IMR-90 (cell line): ENCODE data around the gene CCL20. TPM values are rescaled to one million over a fixed set of nuclear protein-coding genes. Genes with fewer than 3 reads are reported as not detected.

Source experiments
- ATAC-seq: fragments of 200-7000 bp; cut with Tn5 transposase; 2 replicates; pipeline ENCODE4 v1.9.1; 2020; ENCODE audit warnings: low read depth, mild to moderate bottlenecking, moderate library complexity
- BruUV-seq: library from RNA; stranded (reverse); fragments of 400-500 nt; replicated peaks from 2 replicates; lab custom pipeline; 2021; lab: Mats Ljungman, UMichigan
- CTCF ChIA-PET: fragments of 300-600 bp; formaldehyde crosslinking; extraction: SDS; loops from one replicate; lab custom pipeline; 2021; ENCODE audit warnings: antibody characterized with exemption; lab: Yijun Ruan, JAX
- POLR2A ChIA-PET: fragments of 300-600 bp; sonication (Branson Sonifier 250); formaldehyde crosslinking; loops from one replicate; lab custom pipeline; 2022; ENCODE audit warnings: antibody characterized with exemption; ENCODE audit not compliant: unreplicated experiment; lab: Charles Lee
- DNase-seq: peaks from one replicate; pipeline ENCODE4 v3.0.0; 2013
- H2AFZ ChIP-seq: replicated peaks from 2 replicates; pipeline ENCODE3; 2013; ENCODE audit warnings: low read length, mild to moderate bottlenecking; ENCODE audit not compliant: poor library complexity
- H2AK5ac ChIP-seq: 2 replicates; pipeline ENCODE4 v1.6.1; 2013; ENCODE audit warnings: low read depth, low read length, inconsistent platforms
- H2AK9ac ChIP-seq: replicated peaks from 2 replicates; pipeline ENCODE3; 2013; ENCODE audit warnings: mild to moderate bottlenecking, low read depth, low read length, moderate library complexity; ENCODE audit not compliant: poor library complexity
- H2BK120ac ChIP-seq: 2 replicates; pipeline ENCODE4 v1.6.1; 2013; ENCODE audit warnings: low read depth, low read length, inconsistent platforms
- H2BK15ac ChIP-seq: 3 replicates; pipeline ENCODE4 v1.6.1; 2013; ENCODE audit warnings: low read depth, low read length, inconsistent platforms
- H2BK20ac ChIP-seq: 2 replicates; pipeline ENCODE4 v1.6.1; 2013; ENCODE audit warnings: low read depth, mild to moderate bottlenecking, inconsistent platforms, low read length, moderate library complexity
- H2BK5ac ChIP-seq: 2 replicates; pipeline ENCODE4 v1.6.1; 2013; ENCODE audit warnings: mild to moderate bottlenecking, low read depth, low read length, inconsistent platforms; ENCODE audit not compliant: poor library complexity, severe bottlenecking
- H3K14ac ChIP-seq: replicated peaks from 2 replicates; pipeline ENCODE4 v1.6.1; 2013; ENCODE audit warnings: low read depth, low read length, inconsistent platforms
- H3K18ac ChIP-seq: 2 replicates; pipeline ENCODE4 v1.6.1; 2013; ENCODE audit warnings: low read depth, low read length, control low read depth
- H3K23ac ChIP-seq: 2 replicates; pipeline ENCODE4 v1.6.1; 2013; ENCODE audit warnings: low read depth, low read length, inconsistent platforms
- H3K27ac ChIP-seq: 2 replicates; pipeline ENCODE4 v1.5.1; 2013; ENCODE audit warnings: mild to moderate bottlenecking, control low read depth, low read length; ENCODE audit not compliant: insufficient read depth
- H3K27me3 ChIP-seq: 2 replicates; pipeline ENCODE4 v1.6.1; 2013; ENCODE audit warnings: low read length; ENCODE audit not compliant: control insufficient read depth, insufficient read depth
- H3K36me3 ChIP-seq: 2 replicates; pipeline ENCODE4 v1.6.1; 2013; ENCODE audit warnings: low read length, mixed read lengths; ENCODE audit not compliant: control insufficient read depth, insufficient read depth
- H3K4ac ChIP-seq: 2 replicates; pipeline ENCODE4 v1.6.1; 2013; ENCODE audit warnings: low read depth, low read length, inconsistent platforms
- H3K4me1 ChIP-seq: 2 replicates; pipeline ENCODE4 v1.6.1; 2013; ENCODE audit warnings: low read length, mixed read lengths; ENCODE audit not compliant: control insufficient read depth, insufficient read depth
- H3K4me2 ChIP-seq: 2 replicates; pipeline ENCODE4 v1.6.1; 2013; ENCODE audit warnings: low read depth, mild to moderate bottlenecking, control low read depth, low read length, moderate library complexity
- H3K4me3 ChIP-seq: 2 replicates; pipeline ENCODE4 v1.5.1; 2013; ENCODE audit warnings: low read depth, mild to moderate bottlenecking, control low read depth, low read length, moderate library complexity; ENCODE audit not compliant: insufficient read depth
- H3K56ac ChIP-seq: 2 replicates; pipeline ENCODE4 v1.6.1; 2013; ENCODE audit warnings: low read length, inconsistent platforms; ENCODE audit not compliant: insufficient read depth; ENCODE audit errors: extremely low read depth
- H3K79me1 ChIP-seq, 2 experiments: 2 replicates each; pipeline ENCODE4 v1.6.1; 2013; ENCODE audit warnings: low read length in 2 of 2, inconsistent platforms in 1 of 2, low read depth in 1 of 2
- H3K9ac ChIP-seq: 2 replicates; pipeline ENCODE4 v1.6.1; 2013; ENCODE audit warnings: low read depth, low read length, control low read depth
- H3K9me1 ChIP-seq: 2 replicates; pipeline ENCODE4 v1.6.1; 2013; ENCODE audit warnings: low read length, inconsistent platforms; ENCODE audit not compliant: insufficient read depth
- H3K9me3 ChIP-seq: 2 replicates; pipeline ENCODE4 v1.6.1; 2013; ENCODE audit warnings: low read length; ENCODE audit not compliant: control insufficient read depth, insufficient read depth
- H4K20me1 ChIP-seq: 2 replicates; pipeline ENCODE4 v1.6.1; 2013; ENCODE audit warnings: low read length, inconsistent platforms; ENCODE audit not compliant: insufficient read depth
- H4K5ac ChIP-seq: 2 replicates; pipeline ENCODE4 v1.6.1; 2013; ENCODE audit warnings: mild to moderate bottlenecking, low read depth, low read length, control low read depth
- H4K8ac ChIP-seq, 2 experiments: 2 replicates each; pipeline ENCODE4 v1.6.1; 2013; ENCODE audit warnings: low read depth in 2 of 2, low read length in 2 of 2, control low read depth in 1 of 2, inconsistent platforms in 1 of 2
- H4K91ac ChIP-seq: 2 replicates; pipeline ENCODE4 v1.6.1; 2013; ENCODE audit warnings: low read depth, low read length, inconsistent platforms; ENCODE audit not compliant: insufficient read depth
- CEBPB ChIP-seq: IDR thresholded peaks from 2 replicates; pipeline ENCODE4 v1.6.1; 2012; ENCODE audit warnings: low read depth, low read length, improper control_type of control experiment
- WGBS, 2 experiments: methylation state at CpG; one replicate each; pipeline versions ENCODE4 v1.1.5 to v1.1.7; 2013; ENCODE audit warnings: missing lambda C conversion rate in 2 of 2; ENCODE audit not compliant: insufficient read length in 1 of 2; ENCODE audit errors: extremely low coverage in 2 of 2; 5-methylcytosine and 5-hydroxymethylcytosine counted together
- dilution Hi-C: fragments of 300-500 bp; cut with HindIII; formaldehyde crosslinking; loops from one replicate; pipeline ENCODE4 v1.14.3; 2018; ENCODE audit warnings: low sequenced_read_pairs; ENCODE audit not compliant: unreplicated experiment
- in situ Hi-C: fragments of 300-500 bp; cut with MboI; formaldehyde crosslinking; loops from 3 replicates; pipeline ENCODE4 v1.14.3; 2019; ENCODE audit warnings: low sequenced_read_pairs, inconsistent platforms, mixed read lengths
- intact Hi-C: fragments of 100-400 bp; cut with micrococcal nuclease; formaldehyde crosslinking; loops from 2 replicates; pipeline ENCODE4 v1.10.0; 2022
- polyA plus RNA-seq, 3 experiments: library from polyadenylated mRNA; depleted of rRNA; stranded (reverse); fragments of >200 nt; gene quantifications; 2 replicates each; pipeline ENCODE4 v1.2.3, GENCODE V29; 2012; ENCODE audit warnings: low replicate concordance in 1 of 3
- total RNA-seq: library from RNA; depleted of rRNA; stranded (reverse); fragments of >200 nt; gene quantifications from 2 replicates; pipeline ENCODE4 v1.2.3, GENCODE V29; 2012

CCL20 gene
- total and polyA plus RNA-seq, 2 of the 4 experiments (the other 2 are of a cell fraction): not detected

DNA sequence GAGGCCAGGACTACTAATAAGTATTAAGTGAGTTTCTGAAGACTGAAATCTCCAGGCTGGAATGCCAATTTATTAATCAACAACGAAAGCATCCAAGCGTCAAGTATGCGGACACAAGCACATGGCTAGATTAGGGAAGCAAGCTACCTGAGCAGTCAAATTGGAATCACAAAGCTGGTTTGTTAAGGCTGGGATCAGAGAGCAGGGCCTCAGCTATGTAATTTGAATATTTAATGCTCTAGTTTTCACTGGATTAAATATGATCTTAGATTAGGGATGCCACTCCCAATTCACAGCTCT lies 5.7 kb downstream of the CCL20 start:
- Histone ChIP-seq H3K27me3 (no peaks in the 10 kb centered on the region), H3K79me1 (no peaks in the 10 kb centered on the region), H4K91ac (peak overlapping the region; percentile 87), H2BK15ac (peak overlapping the region; percentile 87), H3K9me1 (peaks cover 14% of the 10 kb centered on the region), H3K36me3 (no peaks in the 10 kb centered on the region), H4K8ac (peak overlapping the region; percentile 32 to 85; a peak in 3 of 4 replicates), H4K5ac (peak overlapping the region; percentile 49; the same call in 1 of the 2 replicates), H3K56ac (0 out of 2 replicates have a peak overlapping the region, but pooled peaks have one; percentile 51), H2AK9ac (no peak overlapping the region), H3K4me2 (no peak overlapping the region), H2BK120ac (peak overlapping the region; percentile 88), H2AFZ (no peak overlapping the region), H3K9me3 (no peaks in the 10 kb centered on the region), H2AK5ac (peak overlapping the region; percentile 91), H2BK5ac (peak overlapping the region; percentile 62), H3K14ac (peak overlapping the region; percentile 50), H4K20me1 (0 out of 2 replicates have a peak, but pooled peaks cover 4% of the 10 kb centered on the region), H2BK20ac (peak overlapping the region; percentile 69), H3K18ac (no peak overlapping the region), H3K4me1 (peaks cover 3% of the 10 kb centered on the region; the same call in 1 of the 2 replicates), H3K23ac (0 out of 2 replicates have a peak overlapping the region, but pooled peaks have one; percentile 20), H3K9ac (no peak overlapping the region; the same call in 1 of the 2 replicates), H3K4ac (peak overlapping the region; percentile 81), H3K27ac (no peak overlapping the region; the same call in 1 of the 2 replicates), H3K4me3 (no peak overlapping the region)
- intact Hi-C loops (loop anchor here (2.0 to 5.0 kb wide), 3 partner anchors 43 to 65 kb away; partner anchors contain the start of gene DAW1), in situ Hi-C loops (no loop called here), dilution Hi-C loops (no loop called here)
- BruUV-seq: no TSS peak
- ChIA-PET CTCF (interaction anchor here (1.0 kb wide), 1 partner anchor 44 kb away, joined by 4 read pairs; no protein-coding TSS in a partner anchor), POLR2A (no interaction called here)
- ATAC-seq (no peak), DNase-seq (no peak)
- TF ChIP-seq CEBPB: no peak
- no CpG with 5 or more reads among the region's 3 CpGs for WGBS, 2 experiments
